GM18505 (cell line): ENCODE results near the gene NEDD4L.

Experiments used
- ATAC-seq: cut with Tn5 transposase; IDR thresholded peaks from one replicate; pipeline ENCODE4 v1.9.1; 2021; ENCODE audit not compliant: unreplicated experiment
- POLR2A ChIP-seq: IDR thresholded peaks from 4 replicates; pipeline ENCODE4 v1.6.1; 2011; ENCODE audit warnings: borderline replicate concordance; ENCODE audit not compliant: insufficient read depth, insufficient read length; ENCODE audit errors: extremely low read depth

NEDD4L gene

GRCh38 chr18:58076052-58076451 lies 32.0 kb downstream of the NEDD4L start:
- no peak for ATAC-seq
- TF ChIP-seq POLR2A = no peak

DNA sequence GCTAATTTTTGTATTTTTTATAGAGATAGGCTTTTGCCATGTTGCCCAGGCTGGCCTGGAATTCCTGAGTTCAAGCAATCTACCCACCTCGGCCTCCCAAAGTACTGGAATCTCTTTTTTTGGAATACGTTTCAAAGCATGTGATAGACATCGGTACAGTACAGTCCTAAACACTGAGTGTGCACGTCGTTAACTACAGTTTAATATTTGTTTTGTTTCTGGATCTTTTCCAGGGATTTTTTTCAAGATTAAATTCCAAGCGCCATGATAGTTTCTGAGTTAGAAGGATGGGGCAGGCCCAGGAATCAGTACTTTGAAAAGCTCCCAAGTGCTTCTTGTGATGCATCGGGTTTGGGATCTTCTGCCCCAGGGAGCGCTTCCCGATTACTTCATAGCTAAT lies 33.3 kb downstream of the NEDD4L start:
- no peak for ATAC-seq
- TF ChIP-seq POLR2A = no peak

DNA sequence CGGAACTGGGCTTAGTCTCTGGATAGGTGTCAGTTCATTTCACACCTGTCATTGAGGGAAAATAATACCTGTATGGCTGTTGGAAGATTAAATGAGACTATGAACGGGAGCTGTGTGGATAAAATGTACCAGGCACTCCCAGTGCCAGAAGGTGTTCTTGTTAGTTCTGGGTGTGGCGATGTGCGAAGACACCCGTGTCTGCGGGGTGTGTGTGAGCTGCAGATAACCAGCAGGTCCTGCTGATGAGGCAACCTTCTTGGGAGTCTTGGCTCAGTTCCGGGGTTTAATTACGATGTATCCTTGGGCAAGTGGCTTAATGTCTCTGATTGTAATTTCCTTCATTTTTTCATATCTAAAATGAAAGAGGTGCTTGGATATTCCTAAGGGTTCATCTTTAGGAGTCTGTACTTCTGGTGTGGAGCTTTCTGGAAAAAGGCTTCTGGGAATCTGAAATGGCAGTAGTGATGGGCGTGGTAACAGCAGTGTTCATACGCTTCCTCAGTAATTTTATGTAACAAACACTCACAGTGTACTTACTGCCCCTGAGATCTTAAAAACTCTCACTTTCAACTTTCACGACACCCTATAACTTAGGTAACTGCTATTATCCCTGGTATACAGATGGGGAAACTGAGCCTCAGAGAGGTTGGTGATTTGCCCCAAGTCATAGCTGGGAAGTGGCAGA lies 35.0 kb downstream of the NEDD4L start:
- ATAC-seq = no peak
- TF ChIP-seq POLR2A = no peak

DNA sequence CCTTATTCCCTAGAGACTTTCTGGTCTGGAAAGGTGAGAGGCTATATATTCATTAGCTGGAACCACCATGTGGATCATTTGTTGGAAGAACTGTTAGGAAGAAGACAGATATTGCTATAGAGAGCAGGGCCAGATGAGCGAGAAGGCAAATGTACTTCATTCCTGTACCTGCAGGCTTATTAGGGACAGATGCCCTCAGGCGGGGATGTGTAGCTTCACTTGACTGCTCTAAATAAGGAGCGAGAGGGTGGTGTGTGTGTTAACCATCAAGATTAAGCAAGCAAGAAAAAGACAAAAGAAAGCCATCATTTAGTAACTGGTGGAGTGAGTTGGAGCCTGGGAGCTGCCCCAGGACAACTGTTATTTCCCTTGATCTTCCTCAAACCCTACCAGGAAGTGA lies 36.4 kb downstream of the NEDD4L start:
- ATAC-seq = no peak
- no peak for TF ChIP-seq POLR2A

DNA sequence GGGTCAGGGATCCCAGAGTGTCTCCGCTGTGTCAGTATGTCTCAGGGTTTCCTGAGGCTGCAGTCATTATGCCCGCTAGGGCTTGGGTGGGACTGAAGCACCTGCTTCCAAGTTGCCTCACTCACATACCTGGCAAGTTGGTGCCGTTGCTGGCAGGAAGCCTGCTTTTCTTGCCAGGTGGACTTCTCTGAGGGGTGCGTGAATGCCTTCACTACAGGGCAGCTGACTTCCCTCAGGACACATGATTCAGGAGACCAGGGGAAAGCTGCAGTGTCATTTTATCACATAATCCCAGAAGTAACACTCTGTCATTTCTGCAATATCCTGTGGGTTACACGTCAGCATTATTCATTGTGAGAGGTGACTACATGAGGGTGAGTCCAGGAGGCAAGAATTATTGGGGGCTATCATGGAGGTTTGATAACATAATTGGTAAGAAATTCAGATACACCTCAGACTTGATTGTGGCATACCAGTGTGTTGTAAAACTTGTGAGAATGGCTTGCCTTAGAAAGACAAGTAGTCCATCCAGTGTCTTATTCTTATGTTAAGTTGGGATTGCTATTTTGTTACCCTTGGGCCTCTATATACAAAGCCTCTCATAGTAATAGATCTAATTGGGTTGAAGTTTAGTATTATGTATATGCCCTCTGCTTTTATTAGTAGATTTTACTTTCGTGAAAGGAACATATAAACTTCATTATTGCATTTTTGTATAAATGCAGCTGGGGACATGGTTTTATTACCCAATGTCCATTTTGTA lies 44.1 kb downstream of the NEDD4L start:
- no peak for ATAC-seq
- no peak for TF ChIP-seq POLR2A

GRCh38 chr18:58088691-58089065 lies 44.7 kb downstream of the NEDD4L start:
- ATAC-seq = no peak
- no peak for TF ChIP-seq POLR2A

GRCh38 chr18:58091099-58091611 lies 47.1 kb downstream of the NEDD4L start:
- TF ChIP-seq POLR2A = no peak
- peak; percentile 92 for ATAC-seq

- TF ChIP-seq POLR2A = no peak
- no peak for ATAC-seq
Measured at GRCh38 chr18:58093311-58093803, 49.3 kb downstream of the NEDD4L start.

DNA sequence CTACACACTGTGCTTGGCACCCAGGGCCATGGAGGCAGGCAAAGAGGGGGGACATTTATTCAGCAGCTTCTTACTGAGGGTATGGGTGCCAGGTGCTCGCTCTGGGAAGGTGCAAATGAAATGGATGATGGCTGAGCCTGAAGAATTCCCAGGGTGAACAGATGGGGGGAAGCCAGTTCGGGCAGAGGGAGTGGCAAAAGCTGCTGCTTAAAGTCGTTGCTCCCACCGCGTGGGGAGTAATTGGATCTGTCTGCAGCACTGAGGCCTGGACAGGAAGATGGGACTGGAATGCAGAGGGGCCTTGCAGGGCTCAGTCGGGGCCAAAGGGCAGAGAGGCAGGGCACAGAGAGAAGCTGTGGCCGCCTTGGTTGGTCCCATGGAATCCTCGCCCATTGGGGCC lies 51.2 kb downstream of the NEDD4L start:
- ATAC-seq = no peak
- TF ChIP-seq POLR2A = no peak

DNA sequence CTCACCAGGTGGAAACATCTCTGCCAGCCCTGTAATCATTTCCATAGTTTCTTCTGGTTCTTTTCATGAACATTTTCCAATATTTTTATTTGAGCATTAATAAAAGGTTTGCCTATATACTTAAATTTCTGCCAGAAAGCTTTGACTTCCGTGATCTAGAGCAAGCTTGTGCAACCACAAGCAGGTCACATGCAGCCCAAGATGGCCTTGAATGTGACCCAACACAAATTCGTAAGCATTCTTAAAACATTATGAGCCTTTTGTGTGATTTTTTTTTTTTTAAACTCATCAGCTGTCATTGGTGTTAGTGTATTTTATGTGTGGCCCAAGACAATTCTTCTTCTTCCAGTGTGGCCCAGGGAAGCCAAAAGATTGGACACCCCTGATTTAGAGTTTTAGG lies 51.6 kb downstream of the NEDD4L start:
- ATAC-seq = no peak
- no peak for TF ChIP-seq POLR2A

GRCh38 chr18:58096658-58097057 lies 52.6 kb downstream of the NEDD4L start:
- no peak for ATAC-seq
- no peak for TF ChIP-seq POLR2A

DNA sequence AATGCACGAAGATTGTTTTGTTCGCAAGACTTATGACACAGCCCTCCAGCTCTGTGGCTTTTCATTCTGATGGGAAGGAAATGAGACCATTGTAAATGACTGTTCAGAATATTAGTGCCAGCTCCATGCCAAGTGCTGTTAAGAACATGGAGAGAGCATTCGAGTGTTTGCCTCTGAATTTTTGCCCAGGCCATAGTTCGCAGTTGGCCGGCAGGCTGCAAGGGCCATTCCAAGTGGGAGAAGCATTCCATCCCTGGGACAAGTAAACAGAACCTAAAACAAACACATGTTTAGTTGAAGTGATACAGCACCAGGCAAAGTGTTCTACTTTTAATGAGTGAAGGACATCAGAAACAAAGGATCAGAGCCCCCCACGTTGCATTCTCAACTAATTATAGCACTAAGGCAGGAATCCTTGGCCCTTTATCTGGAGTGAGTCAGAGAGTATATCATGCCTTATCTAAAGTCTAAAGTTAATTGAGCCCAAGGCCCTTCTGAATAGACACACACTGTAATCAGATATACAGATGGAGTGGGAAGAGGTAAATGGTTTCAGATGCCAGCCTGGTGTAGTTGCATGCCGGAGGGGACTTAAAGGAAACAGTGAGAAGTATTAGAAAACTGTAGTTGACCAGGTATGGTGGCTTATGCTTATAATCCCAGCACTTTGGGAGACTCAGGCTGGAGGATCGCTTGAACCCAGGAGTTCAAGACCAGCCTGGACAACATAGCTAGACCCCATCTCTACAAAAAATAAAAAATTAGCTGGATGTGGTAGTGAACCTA lies 53.3 kb downstream of the NEDD4L start:
- TF ChIP-seq POLR2A = no peak
- no peak for ATAC-seq

GRCh38 chr18:58097907-58098166 lies 53.8 kb downstream of the NEDD4L start:
- no peak for ATAC-seq
- no peak for TF ChIP-seq POLR2A

DNA sequence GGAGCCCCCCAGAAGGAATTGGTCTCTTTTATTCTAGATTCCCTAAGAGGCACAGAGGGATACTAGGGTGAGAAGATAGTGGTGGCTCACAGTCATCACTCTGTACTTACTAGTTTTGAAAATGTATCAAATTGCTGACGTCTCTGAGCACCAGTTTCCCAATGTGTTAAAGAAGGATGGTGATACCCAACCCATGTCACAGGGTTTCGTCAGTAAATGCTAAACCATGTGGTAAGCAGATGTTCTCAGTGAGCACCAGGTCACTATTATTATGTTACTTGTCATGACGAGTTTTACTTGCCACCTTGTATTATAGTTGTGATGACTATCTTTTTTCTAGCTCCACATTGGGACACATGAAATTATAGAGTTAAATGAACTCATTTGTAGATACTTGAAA lies 54.7 kb downstream of the NEDD4L start:
- no peak for ATAC-seq
- TF ChIP-seq POLR2A = no peak

DNA sequence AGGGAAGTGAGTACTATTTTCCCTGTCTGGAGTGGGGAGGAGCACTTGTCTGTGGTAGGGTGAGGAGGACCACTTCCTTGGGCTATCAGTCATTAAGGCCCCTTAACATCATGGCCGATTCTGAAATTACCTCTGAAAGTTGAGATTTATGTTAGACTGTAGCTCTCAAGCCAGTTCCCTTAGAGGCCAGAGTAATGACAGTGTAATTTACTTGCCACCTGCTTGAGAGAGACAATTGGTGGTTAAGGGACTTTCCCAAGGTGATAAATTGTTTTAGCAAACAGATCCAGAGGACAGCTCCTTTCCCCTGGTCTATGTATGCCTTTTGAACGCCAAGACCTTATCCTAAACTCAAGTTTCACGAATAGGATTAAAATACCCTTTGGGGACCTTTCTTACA lies 56.1 kb downstream of the NEDD4L start:
- ATAC-seq = no peak

More for the DNA sequence above, 56.1 kb downstream of the NEDD4L start:
- TF ChIP-seq POLR2A = no peak
